Kidney epithelial cell (primary cell): Measurements from ENCODE around the gene DERL3. TPM values are rescaled to one million over a fixed set of nuclear protein-coding genes. Genes with fewer than 3 reads are reported as not detected.
A peak's percentile ranks its signal among the peaks of the same experiment; 100 is the strongest.

Experiments used
- DNase-seq: peaks from one replicate; pipeline ENCODE4 v3.0.0-alpha.2; 2010; ENCODE audit warnings: low read depth
- H3K27me3 ChIP-seq: 2 replicates; pipeline ENCODE4 v1.6.0; 2011; ENCODE audit warnings: low read length; ENCODE audit not compliant: control insufficient read depth, insufficient read depth
- H3K36me3 ChIP-seq: 2 replicates; pipeline ENCODE4 v1.5.1; 2011; ENCODE audit warnings: low read length; ENCODE audit not compliant: control insufficient read depth, insufficient read depth
- H3K4me3 ChIP-seq: 2 replicates; pipeline ENCODE4 v1.5.1; 2011; ENCODE audit warnings: low read depth, mild to moderate bottlenecking, control low read depth, low read length
- total RNA-seq: library from RNA; depleted of rRNA; stranded (reverse); fragments of >200 nt; gene quantifications from 2 replicates; pipeline ENCODE4 v1.2.3, GENCODE V29; 2015
- TF ChIP-seq, protein P1 (sequence below): IDR thresholded peaks from 2 replicates; pipeline ENCODE4 v1.5.1; 2011; ENCODE audit warnings: mild to moderate bottlenecking, moderate library complexity, low read length, control low read depth, inconsistent platforms; ENCODE audit not compliant: insufficient read depth, poor library complexity, severe bottlenecking

Gene DERL3
- total RNA-seq, 1 donor from 2014 or later = 0.54 TPM

DNA sequence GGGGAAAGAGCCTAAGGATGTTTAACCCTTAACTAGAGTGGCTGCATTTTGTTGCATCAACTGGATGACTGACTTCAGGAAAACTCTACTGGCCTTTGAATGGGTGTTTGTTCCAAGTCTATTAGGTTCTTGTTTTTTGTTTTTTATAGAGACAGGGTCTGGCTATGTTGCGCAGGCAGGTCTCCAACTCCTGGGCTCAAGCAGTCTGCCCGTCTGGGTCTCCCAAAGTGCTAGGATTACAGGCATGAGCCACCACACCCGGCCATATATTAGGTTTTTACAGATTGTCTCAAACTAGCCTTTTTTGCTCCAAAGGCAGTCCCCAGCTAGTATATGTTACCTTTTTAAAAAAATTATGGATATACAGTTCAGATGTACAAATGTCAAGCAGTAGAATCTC, 50.9 kb downstream of the DERL3 start:
- TF ChIP-seq, protein P1, sequence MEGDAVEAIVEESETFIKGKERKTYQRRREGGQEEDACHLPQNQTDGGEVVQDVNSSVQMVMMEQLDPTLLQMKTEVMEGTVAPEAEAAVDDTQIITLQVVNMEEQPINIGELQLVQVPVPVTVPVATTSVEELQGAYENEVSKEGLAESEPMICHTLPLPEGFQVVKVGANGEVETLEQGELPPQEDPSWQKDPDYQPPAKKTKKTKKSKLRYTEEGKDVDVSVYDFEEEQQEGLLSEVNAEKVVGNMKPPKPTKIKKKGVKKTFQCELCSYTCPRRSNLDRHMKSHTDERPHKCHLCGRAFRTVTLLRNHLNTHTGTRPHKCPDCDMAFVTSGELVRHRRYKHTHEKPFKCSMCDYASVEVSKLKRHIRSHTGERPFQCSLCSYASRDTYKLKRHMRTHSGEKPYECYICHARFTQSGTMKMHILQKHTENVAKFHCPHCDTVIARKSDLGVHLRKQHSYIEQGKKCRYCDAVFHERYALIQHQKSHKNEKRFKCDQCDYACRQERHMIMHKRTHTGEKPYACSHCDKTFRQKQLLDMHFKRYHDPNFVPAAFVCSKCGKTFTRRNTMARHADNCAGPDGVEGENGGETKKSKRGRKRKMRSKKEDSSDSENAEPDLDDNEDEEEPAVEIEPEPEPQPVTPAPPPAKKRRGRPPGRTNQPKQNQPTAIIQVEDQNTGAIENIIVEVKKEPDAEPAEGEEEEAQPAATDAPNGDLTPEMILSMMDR = no peak
- no peak for DNase-seq
- Histone ChIP-seq H3K4me3 (peak overlapping the region; percentile 84), H3K27me3 (no peaks in the 10 kb centered on the region), H3K36me3 (peaks cover 2% of the 10 kb centered on the region)

DNA sequence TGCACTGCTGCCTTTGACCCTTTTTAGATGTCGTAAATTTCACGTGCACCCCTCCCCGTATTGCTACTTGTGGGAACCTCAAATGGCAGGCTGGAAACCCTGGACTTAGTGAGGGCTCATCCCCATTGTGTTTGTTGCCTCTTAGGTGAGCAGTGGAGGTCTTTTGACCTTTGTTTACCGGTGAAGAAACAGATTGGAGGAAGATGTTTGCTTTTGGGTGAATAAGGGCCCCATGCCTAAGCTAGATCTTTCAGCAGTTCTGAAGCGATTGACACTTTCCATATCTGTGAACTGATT, 51.3 kb downstream of the DERL3 start:
- H3K36me3 ChIP-seq = peaks cover 2% of the 10 kb centered on the region
- peak overlapping the region; percentile 84 for H3K4me3 ChIP-seq
- H3K27me3 ChIP-seq = no peaks in the 10 kb centered on the region
- DNase-seq = no peak
- TF ChIP-seq, protein P1 = no peak

DNA sequence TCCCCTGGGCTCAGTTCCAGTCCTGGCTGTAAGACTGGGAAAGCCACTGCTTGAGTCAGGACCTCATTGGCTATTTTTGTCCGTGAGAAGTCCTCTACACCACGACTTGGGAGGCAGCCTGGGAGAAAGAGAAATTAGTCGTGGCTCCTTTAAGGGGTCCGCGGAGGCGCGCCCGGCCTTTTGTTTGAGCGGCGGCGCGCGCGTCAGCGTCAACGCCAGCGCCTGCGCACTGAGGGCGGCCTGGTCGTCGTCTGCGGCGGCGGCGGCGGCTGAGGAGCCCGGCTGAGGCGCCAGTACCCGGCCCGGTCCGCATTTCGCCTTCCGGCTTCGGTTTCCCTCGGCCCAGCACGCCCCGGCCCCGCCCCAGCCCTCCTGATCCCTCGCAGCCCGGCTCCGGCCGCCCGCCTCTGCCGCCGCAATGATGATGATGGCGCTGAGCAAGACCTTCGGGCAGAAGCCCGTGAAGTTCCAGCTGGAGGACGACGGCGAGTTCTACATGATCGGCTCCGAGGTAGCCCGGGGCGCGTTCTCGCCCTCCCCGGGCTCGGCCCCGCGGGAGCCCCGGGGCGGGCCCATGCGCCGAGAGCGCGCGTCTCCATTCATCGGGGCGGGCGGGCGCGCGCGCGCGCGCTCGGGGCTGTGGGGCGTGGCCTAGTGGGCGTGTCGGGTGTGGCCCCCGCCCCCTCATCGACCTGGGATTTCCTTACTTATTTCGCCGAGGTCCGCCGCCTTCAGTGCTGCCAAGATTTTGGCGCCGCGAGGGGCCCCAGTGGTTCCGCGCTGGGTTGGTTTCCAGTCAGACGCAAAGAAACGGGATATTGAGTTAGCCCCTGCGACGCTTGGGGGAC, 51.8 kb downstream of the DERL3 start, which contains the start of gene SMARCB1:
TSS of gene SMARCB1 (plus strand) at position 215 of the 848 bp plus-strand sequence. CDS start at position 419, 204 bp downstream.
- peak within 1 kb of the TSS; percentile 84 for H3K4me3 ChIP-seq
- H3K27me3 ChIP-seq = no peaks in the 10 kb centered on the region
- TF ChIP-seq, protein P1 = no peak
- DNase-seq = no peak
- peaks cover 2% of the 10 kb centered on the region for H3K36me3 ChIP-seq

DNA sequence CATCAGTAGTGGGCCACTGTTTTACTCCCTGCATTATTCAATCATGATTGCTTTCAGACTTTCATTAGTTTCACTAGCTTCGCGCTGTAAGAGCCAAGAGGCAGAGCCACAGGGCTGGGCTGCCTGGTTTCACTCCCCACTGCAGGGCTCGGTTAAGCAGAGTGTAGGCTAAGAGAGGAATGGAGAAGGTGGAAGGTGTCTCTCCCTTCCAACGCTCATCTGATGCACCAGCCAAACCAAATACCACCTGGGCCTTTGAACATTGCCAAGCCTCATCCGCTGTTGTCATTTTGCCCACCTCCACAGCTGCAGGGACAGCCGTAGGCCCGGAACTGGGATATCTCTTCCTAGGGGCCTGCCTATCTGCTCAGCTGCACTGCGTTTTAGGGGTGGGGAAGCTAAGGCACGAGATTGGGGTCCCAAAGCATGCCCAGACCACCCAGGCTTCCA, 52.5 kb downstream of the DERL3 start:
- Histone ChIP-seq H3K36me3 (no peaks in the 10 kb centered on the region), H3K27me3 (no peaks in the 10 kb centered on the region), H3K4me3 (peak overlapping the region; percentile 84)
- no peak for DNase-seq
- TF ChIP-seq, protein P1 = no peak

Other genes with a start within 250 kb of the DERL3 start
- gene DRICH1, start 206.7 kb downstream of the DERL3 start, total RNA-seq = not detected in 2 replicates
- not detected in 2 replicates for gene RGL4, start 148.0 kb downstream of the DERL3 start, total RNA-seq
- 4.1 and 4.7 TPM in 2 replicates for gene ZNF70, start 87.9 kb downstream of the DERL3 start, total RNA-seq
- gene VPREB3, start 84.6 kb downstream of the DERL3 start, total RNA-seq = not detected in 2 replicates
- 0.34 TPM in 1 of 2 replicates, not detected in the other for gene C22orf15, start 76.0 kb downstream of the DERL3 start, total RNA-seq
- 13.5 and 21.0 TPM in 2 replicates for gene CHCHD10, start 71.0 kb downstream of the DERL3 start, total RNA-seq
- gene MMP11, start 66.2 kb downstream of the DERL3 start, total RNA-seq = 41.9 and 48.9 TPM in 2 replicates
- gene SMARCB1, start 52.0 kb downstream of the DERL3 start, total RNA-seq = 163 and 168 TPM in 2 replicates
- 22.4 and 28.4 TPM in 2 replicates for gene SLC2A11, start 18.9 kb upstream of the DERL3 start, total RNA-seq
- 606 and 627 TPM in 2 replicates for gene MIF, start 55.4 kb upstream of the DERL3 start, total RNA-seq
- 3.4 and 3.8 TPM in 2 replicates for gene GSTT2B, start 122.2 kb upstream of the DERL3 start, total RNA-seq
- gene DDTL, start 127.9 kb upstream of the DERL3 start, total RNA-seq = 0.75 and 1.2 TPM in 2 replicates
- gene DDT, start 135.4 kb upstream of the DERL3 start, total RNA-seq = 123 and 126 TPM in 2 replicates
- gene GSTT2, start 141.1 kb upstream of the DERL3 start, total RNA-seq = 0.50 and 1.2 TPM in 2 replicates
- not detected in 2 replicates for gene GSTT4, start 166.4 kb upstream of the DERL3 start, total RNA-seq
- gene CABIN1, start 172.3 kb upstream of the DERL3 start, total RNA-seq = 25.6 and 31.4 TPM in 2 replicates